Keratinocyte (primary cell): ENCODE results near the gene PIBF1.

Experiments
- EZH2 ChIP-seq: IDR thresholded peaks from one replicate; pipeline ENCODE4 v1.6.1; 2012; ENCODE audit warnings: inconsistent platforms, mild to moderate bottlenecking, low read length, moderate library complexity
- TF ChIP-seq, protein P1 (sequence below), 3 experiments: IDR thresholded peaks in 1 of 3; conservative IDR thresholded peaks in 1 of 3; optimal IDR thresholded peaks in 1 of 3; 2 replicates in 2 of 3; 3 replicates in 1 of 3; pipeline versions ENCODE3 to v1.5.1; 2011; ENCODE audit warnings: low read length in 3 of 3, mild to moderate bottlenecking in 3 of 3, moderate library complexity in 2 of 3, control low read depth in 1 of 3, inconsistent platforms in 1 of 3; ENCODE audit not compliant: insufficient read depth in 2 of 3; ENCODE audit errors: extremely low read depth in 1 of 3

- TF ChIP-seq, protein P1, sequence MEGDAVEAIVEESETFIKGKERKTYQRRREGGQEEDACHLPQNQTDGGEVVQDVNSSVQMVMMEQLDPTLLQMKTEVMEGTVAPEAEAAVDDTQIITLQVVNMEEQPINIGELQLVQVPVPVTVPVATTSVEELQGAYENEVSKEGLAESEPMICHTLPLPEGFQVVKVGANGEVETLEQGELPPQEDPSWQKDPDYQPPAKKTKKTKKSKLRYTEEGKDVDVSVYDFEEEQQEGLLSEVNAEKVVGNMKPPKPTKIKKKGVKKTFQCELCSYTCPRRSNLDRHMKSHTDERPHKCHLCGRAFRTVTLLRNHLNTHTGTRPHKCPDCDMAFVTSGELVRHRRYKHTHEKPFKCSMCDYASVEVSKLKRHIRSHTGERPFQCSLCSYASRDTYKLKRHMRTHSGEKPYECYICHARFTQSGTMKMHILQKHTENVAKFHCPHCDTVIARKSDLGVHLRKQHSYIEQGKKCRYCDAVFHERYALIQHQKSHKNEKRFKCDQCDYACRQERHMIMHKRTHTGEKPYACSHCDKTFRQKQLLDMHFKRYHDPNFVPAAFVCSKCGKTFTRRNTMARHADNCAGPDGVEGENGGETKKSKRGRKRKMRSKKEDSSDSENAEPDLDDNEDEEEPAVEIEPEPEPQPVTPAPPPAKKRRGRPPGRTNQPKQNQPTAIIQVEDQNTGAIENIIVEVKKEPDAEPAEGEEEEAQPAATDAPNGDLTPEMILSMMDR (optimal IDR thresholded peaks at IDR 0.05 in 1 of 3, IDR thresholded peaks at IDR 0.05 in 1 of 3, conservative IDR thresholded peaks at IDR 0.05 in 1 of 3; ENCODE audit: extremely low read depth in 1 of 3, insufficient read depth in 2 of 3, low read length in 3 of 3), result peak in 1 of 3 experiments; percentile 44
- TF ChIP-seq EZH2, result no peak
These were observed 277.7 kb downstream of the PIBF1 start for GRCh38 chr13:73059460-73060250.
